Peyer's patch (tissue), 4 donors: ENCODE measurements around the gene PDK2.

Experiments
- POLR2A ChIP-seq, 2 donors: fragments of 450-650 bp; IDR thresholded peaks; one replicate each; pipeline ENCODE4 v1.5.1; 2017; ENCODE audit warnings: antibody characterized with exemption in 2 of 2, mild to moderate bottlenecking in 2 of 2, moderate library complexity in 2 of 2
- TF ChIP-seq, protein P1 (sequence below), 6 experiments: fragments of 450-650 bp in 4 of 6; fragments of 200-600 bp in 2 of 6; sonication (generic) in 1 of 6; IDR thresholded peaks; one replicate each; pipeline ENCODE4 v1.5.1; 2017 to 2019; ENCODE audit warnings: antibody characterized with exemption in 6 of 6, mild to moderate bottlenecking in 3 of 6, moderate library complexity in 1 of 6

DNA sequence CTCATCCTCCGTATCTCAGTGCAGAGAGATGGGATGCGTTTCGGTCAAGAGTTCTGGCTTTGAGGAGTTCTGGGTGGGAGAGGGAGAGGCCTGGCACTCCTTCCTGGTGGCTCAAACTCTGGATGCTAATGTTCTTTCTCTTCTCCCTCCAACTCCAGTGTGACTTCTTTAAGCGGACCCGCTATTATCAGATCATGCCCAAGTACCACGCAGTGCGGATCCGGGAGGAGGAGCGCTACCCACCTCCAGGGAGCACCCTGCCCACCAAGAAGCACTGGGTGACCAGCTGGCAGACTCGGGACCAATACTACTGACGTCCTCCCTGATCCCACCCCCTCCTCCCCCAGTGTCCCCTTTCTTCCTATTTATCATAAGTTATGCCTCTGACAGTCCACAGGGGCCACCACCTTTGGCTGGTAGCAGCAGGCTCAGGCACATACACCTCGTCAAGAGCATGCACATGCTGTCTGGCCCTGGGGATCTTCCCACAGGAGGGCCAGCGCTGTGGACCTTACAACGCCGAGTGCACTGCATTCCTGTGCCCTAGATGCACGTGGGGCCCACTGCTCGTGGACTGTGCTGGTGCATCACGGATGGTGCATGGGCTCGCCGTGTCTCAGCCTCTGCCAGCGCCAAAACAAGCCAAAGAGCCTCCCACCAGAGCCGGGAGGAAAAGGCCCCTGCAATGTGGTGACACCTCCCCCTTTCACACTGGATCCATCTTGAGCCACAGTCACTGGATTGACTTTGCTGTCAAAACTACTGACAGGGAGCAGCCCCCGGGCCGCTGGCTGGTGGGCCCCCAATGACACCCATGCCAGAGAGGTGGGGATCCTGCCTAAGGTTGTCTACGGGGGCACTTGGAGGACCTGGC lies 6.0 kb upstream of the PDK2 start:
- TF ChIP-seq, protein P1, sequence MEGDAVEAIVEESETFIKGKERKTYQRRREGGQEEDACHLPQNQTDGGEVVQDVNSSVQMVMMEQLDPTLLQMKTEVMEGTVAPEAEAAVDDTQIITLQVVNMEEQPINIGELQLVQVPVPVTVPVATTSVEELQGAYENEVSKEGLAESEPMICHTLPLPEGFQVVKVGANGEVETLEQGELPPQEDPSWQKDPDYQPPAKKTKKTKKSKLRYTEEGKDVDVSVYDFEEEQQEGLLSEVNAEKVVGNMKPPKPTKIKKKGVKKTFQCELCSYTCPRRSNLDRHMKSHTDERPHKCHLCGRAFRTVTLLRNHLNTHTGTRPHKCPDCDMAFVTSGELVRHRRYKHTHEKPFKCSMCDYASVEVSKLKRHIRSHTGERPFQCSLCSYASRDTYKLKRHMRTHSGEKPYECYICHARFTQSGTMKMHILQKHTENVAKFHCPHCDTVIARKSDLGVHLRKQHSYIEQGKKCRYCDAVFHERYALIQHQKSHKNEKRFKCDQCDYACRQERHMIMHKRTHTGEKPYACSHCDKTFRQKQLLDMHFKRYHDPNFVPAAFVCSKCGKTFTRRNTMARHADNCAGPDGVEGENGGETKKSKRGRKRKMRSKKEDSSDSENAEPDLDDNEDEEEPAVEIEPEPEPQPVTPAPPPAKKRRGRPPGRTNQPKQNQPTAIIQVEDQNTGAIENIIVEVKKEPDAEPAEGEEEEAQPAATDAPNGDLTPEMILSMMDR (IDR thresholded peaks at IDR 0.05) = no peak
- TF ChIP-seq POLR2A (IDR thresholded peaks at IDR 0.05) = no peak
